Subcutaneous adipose tissue (tissue), 4 donors: ENCODE results near the gene ZC2HC1B. TPM values are rescaled to one million over a fixed set of nuclear protein-coding genes. Genes with fewer than 3 reads are reported as not detected.

Source experiments
- total RNA-seq, 4 donors: library from RNA; depleted of rRNA; stranded (reverse); fragments of >200 nt; gene quantifications; one replicate each; pipeline ENCODE4 v1.1.0, GENCODE V29; 2016
- TF ChIP-seq, protein P1 (sequence below): fragments of 450-650 bp; IDR thresholded peaks from one replicate; pipeline ENCODE4 v1.5.1; 2016; ENCODE audit warnings: low read depth, mild to moderate bottlenecking, control low read depth, antibody characterized with exemption, moderate library complexity

Gene ZC2HC1B, protein sequence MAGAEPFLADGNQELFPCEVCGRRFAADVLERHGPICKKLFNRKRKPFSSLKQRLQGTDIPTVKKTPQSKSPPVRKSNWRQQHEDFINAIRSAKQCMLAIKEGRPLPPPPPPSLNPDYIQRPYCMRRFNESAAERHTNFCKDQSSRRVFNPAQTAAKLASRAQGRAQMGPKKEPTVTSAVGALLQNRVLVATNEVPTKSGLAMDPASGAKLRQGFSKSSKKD
- not detected for total RNA-seq

DNA sequence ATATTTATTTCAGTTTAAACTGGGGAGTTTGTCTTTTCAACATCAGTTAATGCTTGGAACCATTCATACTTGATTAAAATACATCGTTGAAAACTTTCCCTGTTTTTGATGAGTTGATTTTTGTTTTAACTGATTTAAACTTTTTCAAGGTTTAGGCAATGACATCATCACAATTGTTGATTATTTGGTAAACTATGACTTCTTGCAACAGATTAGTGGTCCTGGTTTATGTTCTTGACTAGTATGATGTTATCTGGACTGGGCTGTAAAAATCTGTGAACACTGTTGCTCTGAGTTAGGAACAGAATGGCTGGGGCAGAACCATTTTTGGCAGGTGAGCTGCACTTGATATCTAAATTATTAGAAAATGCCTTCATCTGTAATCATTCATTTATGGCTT lies at the start of gene ZC2HC1B:
ZC2HC1B (plus strand) TSS at position 241 of the 400 bp plus-strand sequence; CDS start at position 307, 66 bp downstream.
- TF ChIP-seq, protein P1, sequence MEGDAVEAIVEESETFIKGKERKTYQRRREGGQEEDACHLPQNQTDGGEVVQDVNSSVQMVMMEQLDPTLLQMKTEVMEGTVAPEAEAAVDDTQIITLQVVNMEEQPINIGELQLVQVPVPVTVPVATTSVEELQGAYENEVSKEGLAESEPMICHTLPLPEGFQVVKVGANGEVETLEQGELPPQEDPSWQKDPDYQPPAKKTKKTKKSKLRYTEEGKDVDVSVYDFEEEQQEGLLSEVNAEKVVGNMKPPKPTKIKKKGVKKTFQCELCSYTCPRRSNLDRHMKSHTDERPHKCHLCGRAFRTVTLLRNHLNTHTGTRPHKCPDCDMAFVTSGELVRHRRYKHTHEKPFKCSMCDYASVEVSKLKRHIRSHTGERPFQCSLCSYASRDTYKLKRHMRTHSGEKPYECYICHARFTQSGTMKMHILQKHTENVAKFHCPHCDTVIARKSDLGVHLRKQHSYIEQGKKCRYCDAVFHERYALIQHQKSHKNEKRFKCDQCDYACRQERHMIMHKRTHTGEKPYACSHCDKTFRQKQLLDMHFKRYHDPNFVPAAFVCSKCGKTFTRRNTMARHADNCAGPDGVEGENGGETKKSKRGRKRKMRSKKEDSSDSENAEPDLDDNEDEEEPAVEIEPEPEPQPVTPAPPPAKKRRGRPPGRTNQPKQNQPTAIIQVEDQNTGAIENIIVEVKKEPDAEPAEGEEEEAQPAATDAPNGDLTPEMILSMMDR: no peak

DNA sequence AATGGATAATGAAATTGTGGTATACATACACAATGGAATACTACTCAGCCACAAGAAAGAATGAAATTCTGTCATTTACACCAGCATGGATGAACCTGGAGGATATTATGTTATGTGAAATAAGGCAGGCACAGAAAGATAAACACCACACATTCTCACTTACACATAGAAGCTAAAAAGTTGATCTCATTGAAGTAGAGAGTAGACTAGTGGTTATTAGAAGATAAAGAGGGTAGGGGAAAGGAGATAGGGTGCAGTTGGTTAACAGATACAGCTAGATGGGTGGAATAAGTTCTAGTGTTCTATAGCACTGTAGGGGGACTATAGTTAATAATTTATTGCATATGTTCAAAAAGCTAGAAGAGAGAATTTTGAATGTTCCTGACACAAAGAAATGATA lies 46.7 kb upstream of the ZC2HC1B start:
- TF ChIP-seq, protein P1: no peak

DNA sequence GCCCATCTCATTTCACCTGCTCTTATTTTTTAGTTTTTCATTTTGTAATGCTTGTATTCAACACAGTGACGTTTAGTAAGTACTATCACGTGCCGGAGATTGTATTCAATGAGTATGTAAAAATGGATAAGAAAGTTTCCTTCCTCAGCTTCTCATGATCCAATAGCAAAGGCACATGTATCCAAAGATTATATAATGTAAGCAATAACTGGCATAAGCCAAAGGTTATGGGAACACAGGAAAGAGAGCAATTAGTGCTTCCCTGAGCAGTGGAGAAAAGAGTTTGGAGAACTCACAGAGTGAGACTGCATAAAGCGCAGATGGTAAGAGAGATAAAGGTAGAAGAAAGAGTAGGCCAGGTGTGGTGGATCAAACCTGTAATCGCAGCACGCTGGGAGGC lies 42.9 kb upstream of the ZC2HC1B start:
- TF ChIP-seq, protein P1: no peak

DNA sequence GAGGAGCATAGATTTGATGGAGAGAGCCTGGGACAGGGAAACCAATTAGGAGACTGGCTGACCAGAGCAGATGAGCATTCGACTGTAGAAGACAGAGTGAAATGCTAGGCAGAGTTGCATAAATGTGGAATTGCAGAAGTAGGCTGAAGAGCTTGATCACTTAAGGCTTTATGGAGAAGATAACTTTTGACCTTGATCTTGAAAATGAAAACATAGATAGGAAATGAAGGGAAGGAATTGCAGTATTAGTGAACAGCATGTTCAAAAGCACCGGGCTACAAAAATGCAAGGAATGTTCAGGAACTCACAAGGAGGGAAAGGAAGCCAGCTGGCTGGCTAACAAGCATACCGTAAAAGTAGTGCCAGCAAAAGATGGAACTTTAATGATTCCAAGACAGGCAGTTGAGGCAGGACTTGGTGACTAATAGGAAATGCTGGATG lies 41.7 kb upstream of the ZC2HC1B start:
- TF ChIP-seq, protein P1: no peak

DNA sequence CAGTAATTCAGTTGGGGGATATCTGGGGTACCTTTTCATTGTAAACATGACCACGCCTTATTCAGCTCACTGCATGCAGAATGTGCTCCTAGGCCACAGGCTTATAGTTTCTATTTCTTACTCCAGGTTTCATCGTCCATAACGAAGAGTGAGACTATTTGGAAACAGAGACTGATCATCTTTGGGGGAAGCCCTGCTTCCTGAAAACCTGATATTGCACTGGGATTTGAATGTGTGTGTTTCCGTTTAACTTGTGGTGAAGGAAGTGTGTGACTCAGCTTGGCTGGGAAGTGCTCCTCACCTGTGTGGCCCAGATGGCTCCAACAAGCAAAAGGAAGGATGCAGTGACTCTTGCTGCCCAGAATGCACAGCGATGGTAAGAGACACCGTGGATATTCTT lies 40.7 kb upstream of the ZC2HC1B start:
- TF ChIP-seq, protein P1: no peak

DNA sequence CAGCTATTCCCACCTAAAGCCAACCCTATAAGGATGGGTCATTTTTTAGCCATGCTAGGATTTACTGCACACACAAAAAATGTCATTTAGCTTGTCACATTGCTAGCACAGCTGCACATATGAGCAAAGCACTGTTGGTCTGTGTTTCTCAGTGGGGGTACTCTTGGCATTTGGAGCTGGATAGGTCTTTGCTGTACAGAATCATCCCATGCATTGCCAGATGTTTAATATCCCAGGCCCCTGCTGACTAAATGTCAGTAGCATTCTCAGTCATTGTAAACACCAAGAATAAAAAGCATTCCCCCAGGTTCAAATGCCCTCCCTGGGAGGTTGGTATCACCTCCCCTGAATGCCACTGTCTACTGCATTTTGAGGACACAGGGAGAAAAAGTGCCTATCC lies 35.7 kb upstream of the ZC2HC1B start:
- TF ChIP-seq, protein P1: no peak

DNA sequence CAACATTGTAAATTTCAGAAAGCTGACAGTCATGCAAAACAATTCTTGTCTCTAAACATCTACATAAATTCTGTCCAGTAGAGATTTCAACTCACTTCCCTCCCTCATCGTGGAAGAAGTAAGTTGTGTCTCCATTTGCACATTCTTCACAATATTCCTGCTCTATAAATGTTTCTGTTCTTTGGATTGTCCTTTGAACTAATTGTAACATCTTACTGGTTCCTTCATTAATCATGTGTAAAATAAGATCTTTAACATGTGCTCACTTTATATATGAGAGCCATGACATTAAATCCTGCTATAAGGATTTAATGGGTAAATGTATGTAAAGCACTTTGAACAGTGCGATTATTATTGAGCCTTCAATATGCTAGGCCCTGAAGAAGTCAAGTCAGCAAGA lies 28.1 kb upstream of the ZC2HC1B start:
- TF ChIP-seq, protein P1: no peak
